Measurements from ENCODE around the gene HHATL.

GRCh38 chr3:42711491-42712343 lies 9.1 kb upstream of the HHATL start:
- TF ChIP-seq CTCF (conservative IDR thresholded peaks at IDR 0.05 in 1 of 2, IDR thresholded peaks at IDR 0.05 in 1 of 2; ENCODE audit: low read depth in 1 of 2, low read length in 2 of 2) (peak in 1 of 2 donors; percentile 30), EZH2 (IDR thresholded peaks at IDR 0.05; ENCODE audit: low read length, missing control alignments) (no peak)

All from fibroblast of lung (primary cell).